Skin epidermis (tissue), 12 donors: Measurements from ENCODE around the gene TRDN.

Experiments used
- H3K27ac ChIP-seq, 21 experiments: fragments of 200-600 bp; sonication (generic) in 11 of 21; one replicate each; pipeline ENCODE4 v1.5.0; 2020; ENCODE audit warnings: mild to moderate bottlenecking in 3 of 21, inconsistent platforms in 2 of 21, moderate library complexity in 2 of 21
- H3K4me3 ChIP-seq, 7 experiments: fragments of 200-600 bp; sonication (generic) in 2 of 7; one replicate each; pipeline ENCODE4 v1.5.0; 2020; ENCODE audit warnings: inconsistent platforms in 2 of 7, mild to moderate bottlenecking in 2 of 7, moderate library complexity in 1 of 7

Gene TRDN, protein sequence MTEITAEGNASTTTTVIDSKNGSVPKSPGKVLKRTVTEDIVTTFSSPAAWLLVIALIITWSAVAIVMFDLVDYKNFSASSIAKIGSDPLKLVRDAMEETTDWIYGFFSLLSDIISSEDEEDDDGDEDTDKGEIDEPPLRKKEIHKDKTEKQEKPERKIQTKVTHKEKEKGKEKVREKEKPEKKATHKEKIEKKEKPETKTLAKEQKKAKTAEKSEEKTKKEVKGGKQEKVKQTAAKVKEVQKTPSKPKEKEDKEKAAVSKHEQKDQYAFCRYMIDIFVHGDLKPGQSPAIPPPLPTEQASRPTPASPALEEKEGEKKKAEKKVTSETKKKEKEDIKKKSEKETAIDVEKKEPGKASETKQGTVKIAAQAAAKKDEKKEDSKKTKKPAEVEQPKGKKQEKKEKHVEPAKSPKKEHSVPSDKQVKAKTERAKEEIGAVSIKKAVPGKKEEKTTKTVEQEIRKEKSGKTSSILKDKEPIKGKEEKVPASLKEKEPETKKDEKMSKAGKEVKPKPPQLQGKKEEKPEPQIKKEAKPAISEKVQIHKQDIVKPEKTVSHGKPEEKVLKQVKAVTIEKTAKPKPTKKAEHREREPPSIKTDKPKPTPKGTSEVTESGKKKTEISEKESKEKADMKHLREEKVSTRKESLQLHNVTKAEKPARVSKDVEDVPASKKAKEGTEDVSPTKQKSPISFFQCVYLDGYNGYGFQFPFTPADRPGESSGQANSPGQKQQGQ

DNA sequence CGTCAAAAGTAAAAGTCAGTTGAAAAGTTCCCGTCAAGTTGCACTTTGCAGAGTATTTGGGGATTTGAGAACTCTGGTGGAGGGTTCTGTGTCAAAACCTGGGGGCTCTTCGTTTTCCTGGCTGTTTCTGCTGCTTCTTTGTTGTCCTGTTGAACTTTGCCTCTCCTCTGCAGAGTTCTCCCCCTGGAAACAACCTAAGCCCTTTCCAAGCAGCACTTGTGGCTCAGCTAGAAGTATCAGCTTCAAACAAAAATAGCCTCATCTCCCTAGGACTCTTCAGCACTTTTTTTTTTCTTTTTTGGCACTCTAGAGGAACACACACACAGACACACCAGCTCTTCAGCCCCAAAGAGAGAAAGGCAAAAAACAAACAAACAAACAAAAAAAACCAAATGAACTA lies at the start of gene TRDN:
TRDN (minus strand) TSS at position 169 of the 400 bp plus-strand sequence. CDS start 175 bp downstream, outside the sequence.
- no peak within 1 kb of the TSS for H3K27ac ChIP-seq

DNA sequence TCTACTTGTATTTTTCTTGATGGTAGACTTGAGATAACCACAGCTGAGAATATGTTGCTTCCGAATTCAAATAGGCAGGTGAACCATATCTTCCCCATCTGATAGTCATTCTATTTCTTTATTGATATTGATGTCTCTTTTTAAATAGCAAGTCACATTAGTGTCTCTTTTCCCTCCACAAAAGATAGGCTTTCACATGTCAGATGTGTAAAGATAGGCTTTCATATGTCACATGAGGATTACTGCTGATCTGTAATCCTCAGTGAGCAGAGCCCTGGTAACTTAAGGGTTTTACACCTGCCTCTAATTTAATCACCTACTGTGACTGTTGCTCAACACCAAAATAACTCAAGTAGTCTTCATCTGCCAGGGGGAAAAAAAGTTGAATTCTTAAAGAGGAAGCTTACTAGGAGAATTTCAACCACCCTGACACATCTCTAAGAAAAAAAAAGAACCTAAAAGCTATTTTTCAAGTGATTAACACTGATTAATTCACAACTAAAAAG lies 45.3 kb upstream of the TRDN start:
- Histone ChIP-seq H3K4me3 (no peak overlapping the region), H3K27ac (no peak overlapping the region)

More for the DNA sequence above, at the start of gene TRDN:
- H3K4me3 ChIP-seq = no peak within 1 kb of the TSS

DNA sequence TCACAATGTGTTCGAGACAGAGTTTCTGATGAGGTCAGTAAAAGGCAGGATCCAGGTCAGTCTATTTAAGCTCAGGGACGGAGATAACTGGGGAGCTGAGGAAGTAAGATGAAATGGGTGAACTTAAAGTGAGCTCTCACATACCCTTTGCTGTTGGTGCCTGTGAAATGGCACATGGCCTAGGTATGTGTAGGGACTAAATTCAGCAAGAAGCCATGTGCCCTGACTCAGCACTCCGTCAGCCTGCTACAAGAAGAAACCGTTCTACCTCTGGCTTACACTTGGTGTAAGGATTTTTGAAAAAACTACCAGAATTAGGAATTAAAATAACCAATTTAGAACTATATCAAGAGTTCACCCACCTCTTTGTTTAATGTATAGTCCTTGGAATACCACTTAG lies 41.1 kb upstream of the TRDN start:
- no peak overlapping the region for H3K27ac ChIP-seq
- no peak overlapping the region for H3K4me3 ChIP-seq

DNA sequence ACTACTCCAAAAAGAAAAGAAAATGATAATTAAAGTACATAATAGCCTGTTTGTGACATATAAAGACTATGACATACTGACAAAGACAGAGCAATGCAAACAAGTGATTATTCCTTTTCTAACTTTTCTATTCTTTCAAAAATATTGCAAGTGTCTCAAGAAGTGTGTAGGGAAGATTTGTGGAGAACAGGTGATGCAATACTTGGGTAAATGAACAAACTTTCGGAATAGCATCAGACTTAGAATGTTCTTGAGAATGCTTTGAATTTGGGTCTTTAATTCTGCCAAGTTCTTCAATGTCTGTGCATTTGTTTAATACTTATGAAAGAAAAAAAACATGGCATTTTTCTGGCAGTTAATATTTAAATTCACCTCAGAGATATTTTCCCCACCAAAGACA lies 40.0 kb upstream of the TRDN start:
- no peak overlapping the region for H3K27ac ChIP-seq
- H3K4me3 ChIP-seq = no peak overlapping the region

DNA sequence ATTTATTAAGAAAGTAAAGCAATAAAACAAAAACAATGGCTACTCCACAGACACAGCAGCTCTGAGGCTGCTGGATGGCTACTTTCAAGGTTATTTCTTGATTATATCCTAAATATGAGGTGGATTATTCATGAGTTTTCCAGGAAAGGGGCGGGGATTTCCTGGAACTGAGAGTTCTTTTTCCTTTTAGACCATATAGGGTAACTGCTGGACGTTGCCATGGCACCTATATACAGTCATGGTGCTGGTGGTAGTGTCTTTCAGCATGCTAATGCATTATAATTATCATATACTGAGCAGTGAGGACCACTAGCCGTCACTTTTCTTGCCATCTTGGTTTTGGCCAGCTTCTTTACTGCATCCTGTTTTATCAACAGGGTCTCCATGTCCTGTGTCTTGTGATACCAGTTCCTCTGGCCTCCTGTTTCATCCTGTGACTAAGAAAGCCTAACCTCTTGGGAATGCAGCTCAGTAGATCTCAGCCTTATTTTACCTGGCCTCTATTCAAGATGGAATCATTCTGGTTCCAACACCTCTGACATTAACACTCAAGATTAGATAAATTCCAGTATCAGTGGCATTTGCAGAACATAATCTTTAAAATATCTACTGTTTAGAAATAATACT lies 32.3 kb upstream of the TRDN start:
- Histone ChIP-seq H3K27ac (no peak overlapping the region), H3K4me3 (no peak overlapping the region)

DNA sequence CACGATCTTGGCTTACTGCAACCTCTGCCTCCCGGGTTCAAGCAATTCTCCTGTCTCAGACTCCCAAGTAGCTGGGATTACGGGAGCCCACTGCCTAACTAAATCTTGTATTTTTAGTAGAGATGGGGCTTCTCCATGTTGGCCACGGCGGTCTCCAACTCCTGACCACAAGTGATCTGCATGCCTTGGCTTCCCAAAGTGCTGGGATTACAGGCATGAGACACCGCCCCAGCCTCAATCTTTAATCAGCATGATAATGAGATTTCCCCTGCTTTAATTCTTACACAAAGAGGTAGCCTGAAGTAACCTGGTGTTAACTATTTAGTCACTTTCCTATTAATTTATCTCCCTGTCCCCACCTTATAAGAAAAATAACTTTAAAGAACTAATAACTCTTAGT lies 31.3 kb upstream of the TRDN start:
- Histone ChIP-seq H3K4me3 (no peak overlapping the region), H3K27ac (no peak overlapping the region)

DNA sequence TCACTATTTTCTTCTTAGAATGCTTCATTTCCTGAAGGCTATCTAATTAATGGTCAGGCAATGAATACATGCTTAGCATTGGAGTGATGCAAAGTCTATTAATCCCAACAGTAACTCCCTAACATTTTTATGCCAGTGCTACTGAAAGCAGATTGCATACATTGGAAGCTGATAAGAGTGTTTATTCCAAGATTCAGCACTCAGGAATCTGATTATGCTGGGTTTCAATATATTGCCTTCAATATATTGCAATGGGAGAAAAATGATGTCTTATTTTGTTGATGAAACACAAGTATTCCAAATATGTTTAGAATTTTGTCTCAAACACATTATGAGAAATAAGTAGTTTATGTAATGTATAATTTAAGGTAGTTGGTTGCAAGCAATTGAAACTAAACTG lies 26.7 kb upstream of the TRDN start:
- Histone ChIP-seq H3K27ac (no peak overlapping the region), H3K4me3 (no peak overlapping the region)

DNA sequence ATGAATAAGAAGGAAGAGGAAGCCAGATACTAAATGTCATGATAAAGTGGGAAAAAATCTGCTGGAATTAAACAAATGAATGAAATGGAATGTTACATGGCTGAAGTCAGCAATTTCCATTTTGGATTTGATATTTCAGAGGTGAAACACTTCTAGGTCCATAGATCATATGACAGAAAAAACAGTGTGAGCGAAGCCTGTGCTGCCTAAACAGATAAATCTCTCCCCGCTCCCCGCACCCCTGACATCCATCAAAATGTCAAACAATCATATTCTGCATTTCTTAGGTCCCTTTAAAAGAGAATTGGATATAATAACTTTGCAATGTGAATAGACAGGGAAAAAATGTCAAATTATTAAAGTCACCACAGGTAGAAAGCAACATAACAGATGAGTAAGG lies 26.0 kb upstream of the TRDN start:
- Histone ChIP-seq H3K4me3 (no peak overlapping the region), H3K27ac (no peak overlapping the region)

DNA sequence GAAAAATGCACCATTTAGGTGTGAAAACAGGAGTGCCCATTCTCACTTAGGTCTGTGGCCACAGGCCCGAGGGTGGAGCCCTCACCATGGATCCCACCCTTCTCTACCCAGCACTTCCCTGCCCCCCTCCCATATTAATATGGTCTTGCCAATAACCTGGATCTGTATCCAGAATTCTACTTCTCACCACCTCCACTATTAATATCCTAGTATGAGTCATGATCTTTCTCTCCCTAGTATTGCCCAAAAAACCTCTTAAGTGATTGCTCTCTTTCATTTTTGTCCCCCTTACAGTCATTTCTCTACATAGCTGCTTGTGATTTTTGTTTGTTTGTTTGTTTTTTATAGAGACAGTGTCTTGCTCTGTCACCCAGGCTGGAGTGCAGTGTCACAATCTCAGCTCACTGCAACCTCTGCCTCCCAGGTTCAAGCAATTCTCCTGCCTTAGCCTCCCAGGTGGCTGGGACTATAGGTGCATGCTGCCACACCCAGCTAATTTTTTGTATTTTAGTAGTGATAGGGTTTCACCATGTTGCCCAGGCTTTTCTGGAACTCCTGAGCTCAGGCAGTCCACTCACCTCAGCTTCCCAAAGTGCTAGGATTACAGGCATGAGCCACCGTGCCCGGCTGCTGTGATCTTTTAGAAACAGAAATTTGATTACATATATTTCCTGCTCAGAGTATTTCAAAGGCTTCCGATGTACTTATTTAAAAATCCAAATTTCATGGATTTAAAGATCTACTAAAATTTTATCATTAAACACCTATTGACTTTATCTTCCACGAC lies 24.5 kb upstream of the TRDN start:
- H3K4me3 ChIP-seq = no peak overlapping the region
- no peak overlapping the region for H3K27ac ChIP-seq

DNA sequence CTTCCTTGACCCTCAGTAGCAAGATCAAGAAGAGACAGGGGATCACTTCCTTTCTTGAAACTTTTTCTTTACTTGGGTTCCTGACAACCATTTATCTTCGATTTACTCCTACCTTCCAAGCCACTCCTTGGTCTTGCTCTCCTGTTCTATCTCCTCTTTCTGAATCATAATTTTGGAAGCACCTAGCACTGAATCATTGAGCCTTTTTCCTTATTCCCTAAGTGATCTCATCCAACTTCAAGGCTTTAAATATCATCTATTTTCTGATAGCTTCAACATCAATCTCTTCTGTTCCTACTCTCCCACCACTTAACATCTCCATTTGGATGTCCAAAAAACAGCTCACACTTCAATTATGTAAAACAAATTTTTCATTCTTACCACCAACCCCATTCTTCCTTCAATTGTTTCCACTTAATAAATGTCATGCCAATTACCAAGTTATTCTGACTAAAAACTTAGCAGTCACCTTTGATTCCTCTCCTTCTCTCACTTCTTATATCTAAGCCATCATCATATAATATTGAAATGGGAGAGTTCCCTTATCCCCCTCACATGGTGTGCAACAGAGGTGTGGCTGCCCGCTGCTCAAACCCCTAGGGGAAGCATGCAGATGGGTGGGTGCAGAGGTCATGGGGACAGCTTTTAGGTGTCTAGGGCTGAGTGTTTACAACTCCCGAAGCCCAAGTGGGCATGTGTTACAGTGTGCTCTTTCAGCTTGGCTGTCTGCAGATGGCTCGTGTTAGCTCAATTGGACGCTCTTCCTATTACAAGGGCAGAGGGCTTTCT lies 23.4 kb upstream of the TRDN start:
- no peak overlapping the region for H3K27ac ChIP-seq
- no peak overlapping the region for H3K4me3 ChIP-seq

DNA sequence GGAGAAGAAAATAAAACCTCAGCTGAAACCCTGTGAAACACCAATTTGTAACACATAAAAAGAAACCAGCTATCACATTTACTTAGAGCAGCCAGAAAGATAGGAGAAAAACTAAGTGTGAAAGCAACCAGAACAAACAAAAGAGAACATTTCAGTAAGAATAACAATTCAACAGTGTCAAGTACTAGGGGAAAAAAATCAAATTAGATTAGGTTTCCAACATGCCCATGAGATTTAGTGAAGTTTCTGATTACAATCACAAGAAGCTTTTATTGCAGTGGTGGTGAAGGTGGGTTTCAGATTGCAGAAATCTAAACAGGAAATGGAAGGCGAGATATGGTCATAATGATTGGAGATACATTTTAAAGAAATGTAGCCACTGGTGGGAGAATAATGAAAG lies 22.1 kb upstream of the TRDN start:
- H3K4me3 ChIP-seq = no peak overlapping the region
- no peak overlapping the region for H3K27ac ChIP-seq

DNA sequence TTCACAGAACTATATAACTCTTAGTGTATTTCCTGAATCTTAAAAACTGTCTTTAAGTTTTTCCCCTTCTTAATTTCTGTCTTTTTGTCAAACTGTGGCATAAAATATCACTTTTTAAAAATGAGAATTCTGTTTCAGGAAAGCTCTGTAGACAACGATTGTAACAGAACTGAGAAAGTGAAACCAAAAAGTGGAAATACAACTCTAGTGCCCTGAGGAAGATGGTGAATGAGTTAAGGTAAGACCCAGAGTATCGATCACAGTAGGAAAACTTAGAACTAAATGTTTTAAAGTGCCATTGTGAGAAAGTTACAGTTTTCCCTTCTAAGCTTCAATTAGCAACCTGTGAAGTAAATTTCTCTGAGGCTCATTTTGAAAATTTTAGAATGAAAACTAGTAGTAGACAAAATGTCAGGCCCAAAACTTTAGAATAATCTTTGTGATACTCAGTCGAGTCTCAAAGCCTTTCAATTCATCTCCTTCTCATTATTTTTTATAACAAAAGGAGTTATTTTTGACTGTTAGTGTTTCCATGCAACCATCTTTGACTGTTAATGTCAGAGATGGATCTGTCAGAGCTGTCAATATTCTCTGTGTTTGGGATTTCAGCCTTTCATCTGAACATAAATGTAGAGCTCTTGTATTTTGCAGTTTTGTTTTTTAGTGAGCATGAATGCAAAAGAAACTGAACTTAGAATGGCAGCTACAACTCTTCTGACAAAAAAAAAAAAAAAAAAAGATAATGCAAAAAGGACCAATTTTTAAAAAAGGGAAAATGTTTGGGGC lies 19.0 kb upstream of the TRDN start:
- H3K4me3 ChIP-seq = peak overlapping the region in 1 of 7 experiments; percentile 14
- H3K27ac ChIP-seq = peak overlapping the region in 2 of 21 experiments; percentile 10 to 39

DNA sequence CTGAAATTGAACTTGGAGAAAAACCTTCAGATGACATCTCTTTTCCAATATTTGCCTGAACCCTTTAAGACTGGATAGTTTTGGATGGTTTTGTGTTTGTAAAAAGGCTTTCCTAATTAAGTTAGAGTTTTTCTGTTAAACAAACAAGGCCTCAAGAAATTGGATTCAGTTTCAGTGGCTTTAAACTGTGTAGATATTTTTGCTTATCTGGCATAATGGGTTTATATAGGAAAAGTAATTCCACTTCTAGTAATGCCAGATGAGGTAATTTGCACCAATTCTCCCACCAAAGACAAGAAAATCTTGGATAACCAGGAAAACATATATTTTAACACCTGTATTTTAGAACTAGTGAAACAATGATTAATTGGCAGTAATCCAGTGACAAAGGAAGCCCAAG lies 12.0 kb upstream of the TRDN start:
- H3K27ac ChIP-seq = no peak overlapping the region
- H3K4me3 ChIP-seq = no peak overlapping the region

DNA sequence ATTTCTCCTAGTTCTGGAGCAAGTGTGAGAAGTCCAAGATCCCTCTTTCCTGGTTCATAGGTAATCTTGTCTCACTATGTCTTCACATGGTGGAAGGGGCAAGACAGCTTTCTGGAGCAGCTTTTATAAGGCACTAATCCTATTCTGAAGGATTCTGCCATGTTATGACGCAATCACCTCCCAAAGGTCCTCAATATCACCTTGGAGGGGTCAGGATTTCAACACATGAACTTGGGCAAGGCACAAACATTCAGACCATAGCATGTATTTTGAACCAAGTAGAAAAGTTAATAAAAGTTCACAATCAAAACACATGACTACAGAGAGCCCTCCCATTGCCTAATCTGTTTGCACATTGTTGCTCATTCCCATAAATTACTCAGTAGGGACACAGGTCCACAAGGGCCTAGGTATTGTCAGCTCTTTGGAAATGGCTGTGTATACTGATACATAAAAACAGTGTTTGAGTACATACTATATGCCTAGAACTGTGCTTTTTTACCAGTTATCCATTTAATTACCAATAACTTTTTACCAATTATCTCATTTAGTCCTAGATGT lies 11.3 kb upstream of the TRDN start:
- no peak overlapping the region for H3K27ac ChIP-seq

DNA sequence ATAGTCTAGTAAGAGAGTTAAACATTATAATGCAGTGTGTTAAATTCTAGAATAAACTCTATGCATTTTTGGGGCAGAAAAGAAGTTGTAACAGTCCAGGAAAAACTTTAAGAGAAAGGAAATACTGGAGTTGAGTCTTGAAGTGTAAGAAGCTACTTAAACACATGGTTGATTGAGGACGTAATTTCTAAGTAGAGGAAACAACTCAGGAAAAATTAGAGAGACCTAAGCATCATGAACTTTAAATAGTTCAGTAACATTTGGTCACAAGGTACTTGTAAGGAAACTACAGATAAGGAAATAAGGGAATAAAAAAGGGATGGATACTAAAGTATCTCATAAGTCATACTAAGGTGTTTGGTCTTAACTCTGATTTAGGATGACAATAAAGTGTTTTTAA lies 4.7 kb upstream of the TRDN start:
- Histone ChIP-seq H3K4me3 (no peak overlapping the region), H3K27ac (no peak overlapping the region)

More for the DNA sequence above, 11.3 kb upstream of the TRDN start:
- no peak overlapping the region for H3K4me3 ChIP-seq

DNA sequence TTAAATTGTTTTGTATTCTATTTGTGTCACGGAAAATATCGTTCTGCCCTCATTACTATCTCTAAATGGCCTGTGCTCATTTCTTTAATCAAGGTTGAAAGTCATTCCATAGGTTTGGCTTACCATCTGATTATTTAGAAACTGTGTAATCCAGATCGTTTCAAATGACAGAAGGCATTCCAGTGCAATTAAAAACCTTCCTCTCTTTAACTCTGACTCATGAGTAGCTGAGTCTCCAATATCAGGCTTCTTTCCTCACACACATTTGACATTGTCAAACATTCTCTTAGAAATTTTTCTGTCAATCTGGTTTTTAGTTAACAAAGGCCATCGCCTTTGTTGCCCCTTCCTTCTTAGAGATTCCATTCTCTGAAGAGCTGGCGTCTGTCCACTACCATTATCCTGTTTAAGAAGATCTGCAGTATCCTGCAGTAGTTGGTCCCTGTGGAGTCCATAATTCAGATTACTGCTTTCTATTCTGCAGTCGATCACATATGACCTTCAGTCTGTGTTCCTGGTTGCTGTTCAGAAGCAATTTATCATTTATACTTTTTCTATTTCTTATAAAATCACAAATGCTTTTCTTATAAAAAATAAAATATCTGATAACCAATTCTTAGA lies 3.9 kb upstream of the TRDN start:
- no peak overlapping the region for H3K27ac ChIP-seq

DNA sequence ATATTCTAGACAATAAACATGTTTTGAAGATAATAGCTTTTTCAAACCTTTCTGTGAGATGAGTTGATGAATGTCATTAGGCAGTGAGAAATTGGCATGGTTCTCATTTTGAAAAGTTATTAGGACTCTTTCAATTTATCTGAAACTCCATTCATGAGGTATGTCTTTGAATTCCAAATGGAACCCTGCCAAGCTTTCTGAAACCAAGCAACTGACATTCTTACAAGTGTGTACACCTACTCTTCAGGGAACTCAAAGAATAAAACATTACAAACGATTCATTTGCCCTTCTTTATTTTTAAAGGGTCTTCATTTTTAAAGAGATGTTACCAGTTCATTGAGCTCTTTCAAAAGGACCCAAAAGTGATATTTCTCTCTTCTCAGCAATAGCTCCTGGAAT lies 2.1 kb upstream of the TRDN start:
- no peak overlapping the region for H3K27ac ChIP-seq
- H3K4me3 ChIP-seq = no peak overlapping the region

More for the DNA sequence above, 3.9 kb upstream of the TRDN start:
- H3K4me3 ChIP-seq = no peak overlapping the region

DNA sequence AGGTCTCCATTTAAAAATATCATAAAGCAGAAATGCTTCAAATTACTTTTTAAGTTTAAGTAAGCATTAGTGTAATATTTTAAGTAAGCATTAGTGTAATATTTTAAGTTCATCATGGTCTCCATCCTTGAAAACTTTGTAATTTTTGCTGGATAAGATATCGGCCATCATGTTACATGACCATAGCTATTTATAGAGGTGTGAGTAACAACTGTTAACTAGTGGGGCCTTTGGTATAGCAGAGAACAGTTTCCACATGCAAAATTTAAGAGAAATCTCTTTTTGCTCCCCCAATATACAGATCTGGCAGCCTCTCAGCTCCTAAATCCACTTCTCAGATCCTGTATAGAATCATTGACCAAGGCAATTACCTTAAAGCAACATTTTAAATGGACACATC lies 468 bp downstream of the TRDN start:
- Histone ChIP-seq H3K27ac (no peak overlapping the region), H3K4me3 (no peak overlapping the region)
